Chondrocyte (in vitro differentiated cells): Measurements from ENCODE around the gene PDZRN3. TPM values are rescaled to one million over a fixed set of nuclear protein-coding genes. Genes with fewer than 3 reads are reported as not detected.

Source experiments
- DNase-seq: peaks from one replicate; pipeline ENCODE4 v3.0.0; 2021; ENCODE audit warnings: mixed read lengths, low spot score
- H3K27ac Mint-ChIP-seq: one replicate; pipeline ENCODE4 v1.8.0; 2021; ENCODE audit warnings: mild to moderate bottlenecking, moderate library complexity, mixed read lengths; ENCODE audit not compliant: unreplicated experiment
- H3K27me3 Mint-ChIP-seq: 2 replicates; pipeline ENCODE4 v1.8.0; 2021; ENCODE audit warnings: low read depth, mixed read lengths
- H3K36me3 Mint-ChIP-seq: 2 replicates; pipeline ENCODE4 v1.8.0; 2021; ENCODE audit warnings: low read depth, mixed read lengths
- H3K4me1 Mint-ChIP-seq: 2 replicates; pipeline ENCODE4 v1.8.0; 2021; ENCODE audit warnings: low read depth, mild to moderate bottlenecking, mixed read lengths
- H3K4me3 Mint-ChIP-seq: one replicate; pipeline ENCODE4 v1.8.0; 2021; ENCODE audit warnings: mild to moderate bottlenecking, moderate library complexity, mixed read lengths; ENCODE audit not compliant: unreplicated experiment
- H3K9me3 Mint-ChIP-seq: 2 replicates; pipeline ENCODE4 v1.8.0; 2021; ENCODE audit warnings: low read depth, mixed read lengths
- total RNA-seq: library from RNA; stranded (reverse); gene quantifications from 3 replicates; pipeline ENCODE4 v1.2.1, GENCODE V29; 2021
- TF ChIP-seq, protein P1 (sequence below): fragments of 200-600 bp; sonication (generic); IDR thresholded peaks from 2 replicates; pipeline ENCODE4 v1.5.0; 2021; ENCODE audit warnings: antibody characterized with exemption, mild to moderate bottlenecking, moderate library complexity

The PDZRN3 gene
- total RNA-seq, 1 donor from 2014 or later: 19.4 TPM

- Mint-ChIP-seq H3K4me3 (no peak overlapping the region), H3K9me3 (no peaks in the 10 kb centered on the region), H3K4me1 (peaks cover 17% of the 10 kb centered on the region), H3K27ac (no peak overlapping the region), H3K27me3 (no peaks in the 10 kb centered on the region), H3K36me3 (no peaks in the 10 kb centered on the region)
- TF ChIP-seq, protein P1, sequence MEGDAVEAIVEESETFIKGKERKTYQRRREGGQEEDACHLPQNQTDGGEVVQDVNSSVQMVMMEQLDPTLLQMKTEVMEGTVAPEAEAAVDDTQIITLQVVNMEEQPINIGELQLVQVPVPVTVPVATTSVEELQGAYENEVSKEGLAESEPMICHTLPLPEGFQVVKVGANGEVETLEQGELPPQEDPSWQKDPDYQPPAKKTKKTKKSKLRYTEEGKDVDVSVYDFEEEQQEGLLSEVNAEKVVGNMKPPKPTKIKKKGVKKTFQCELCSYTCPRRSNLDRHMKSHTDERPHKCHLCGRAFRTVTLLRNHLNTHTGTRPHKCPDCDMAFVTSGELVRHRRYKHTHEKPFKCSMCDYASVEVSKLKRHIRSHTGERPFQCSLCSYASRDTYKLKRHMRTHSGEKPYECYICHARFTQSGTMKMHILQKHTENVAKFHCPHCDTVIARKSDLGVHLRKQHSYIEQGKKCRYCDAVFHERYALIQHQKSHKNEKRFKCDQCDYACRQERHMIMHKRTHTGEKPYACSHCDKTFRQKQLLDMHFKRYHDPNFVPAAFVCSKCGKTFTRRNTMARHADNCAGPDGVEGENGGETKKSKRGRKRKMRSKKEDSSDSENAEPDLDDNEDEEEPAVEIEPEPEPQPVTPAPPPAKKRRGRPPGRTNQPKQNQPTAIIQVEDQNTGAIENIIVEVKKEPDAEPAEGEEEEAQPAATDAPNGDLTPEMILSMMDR: no peak
- DNase-seq: no peak
These were observed 171.1 kb downstream of the PDZRN3 start for GRCh38 chr3:73453666-73454065.

DNA sequence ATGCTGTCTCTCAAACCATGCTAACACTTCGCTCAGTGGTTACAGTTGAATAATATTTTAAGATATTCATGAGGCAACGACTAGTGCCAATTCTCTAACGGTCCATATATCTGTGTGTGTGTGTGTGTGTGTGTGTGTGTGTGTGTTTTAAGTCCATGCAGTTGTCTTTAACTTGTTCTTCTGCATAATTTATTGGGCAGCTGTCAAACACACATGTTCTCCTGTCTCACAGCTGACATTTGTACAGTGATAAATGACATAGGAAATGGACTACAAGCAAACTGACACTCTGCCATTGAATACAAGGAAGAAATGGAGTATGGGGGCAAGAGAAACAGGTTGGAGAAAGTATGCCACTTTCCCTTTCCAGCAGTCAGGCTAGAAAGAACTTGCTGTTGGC lies 172.0 kb downstream of the PDZRN3 start:
- DNase-seq: no peak
- Mint-ChIP-seq H3K9me3 (no peaks in the 10 kb centered on the region), H3K4me1 (peaks cover 17% of the 10 kb centered on the region), H3K36me3 (no peaks in the 10 kb centered on the region), H3K4me3 (no peak overlapping the region), H3K27ac (no peak overlapping the region), H3K27me3 (no peaks in the 10 kb centered on the region)
- TF ChIP-seq, protein P1: no peak

GRCh38 chr3:73451301-73451944 lies 173.3 kb downstream of the PDZRN3 start:
- no peak for DNase-seq
- Mint-ChIP-seq H3K27ac (no peak overlapping the region), H3K4me3 (no peak overlapping the region), H3K9me3 (no peaks in the 10 kb centered on the region), H3K4me1 (peaks cover 17% of the 10 kb centered on the region), H3K27me3 (no peaks in the 10 kb centered on the region), H3K36me3 (no peaks in the 10 kb centered on the region)
- TF ChIP-seq, protein P1: no peak

DNA sequence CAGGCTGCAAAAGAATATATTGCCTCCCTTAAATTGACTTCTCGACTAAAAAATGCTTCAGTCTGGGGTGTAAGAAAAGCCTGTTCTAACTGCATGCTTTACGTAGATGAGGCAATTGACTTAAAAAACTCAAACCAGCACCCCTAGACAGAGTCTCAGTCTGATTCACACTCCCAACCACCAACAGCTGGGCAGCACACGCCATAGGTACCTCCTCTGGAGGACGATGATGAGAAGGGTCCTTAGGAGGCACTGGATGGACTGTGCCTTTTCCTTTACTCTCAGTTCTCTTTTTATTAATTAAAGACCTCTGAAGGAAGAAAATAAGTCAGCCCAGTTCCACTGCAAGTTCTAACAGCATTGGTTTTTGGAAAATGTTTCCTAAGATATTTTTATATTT lies 175.0 kb downstream of the PDZRN3 start:
- Mint-ChIP-seq H3K4me3 (no peak overlapping the region), H3K36me3 (no peaks in the 10 kb centered on the region), H3K27me3 (no peaks in the 10 kb centered on the region), H3K27ac (no peak overlapping the region), H3K4me1 (peaks cover 13% of the 10 kb centered on the region), H3K9me3 (no peaks in the 10 kb centered on the region)
- TF ChIP-seq, protein P1: no peak
- DNase-seq: no peak

DNA sequence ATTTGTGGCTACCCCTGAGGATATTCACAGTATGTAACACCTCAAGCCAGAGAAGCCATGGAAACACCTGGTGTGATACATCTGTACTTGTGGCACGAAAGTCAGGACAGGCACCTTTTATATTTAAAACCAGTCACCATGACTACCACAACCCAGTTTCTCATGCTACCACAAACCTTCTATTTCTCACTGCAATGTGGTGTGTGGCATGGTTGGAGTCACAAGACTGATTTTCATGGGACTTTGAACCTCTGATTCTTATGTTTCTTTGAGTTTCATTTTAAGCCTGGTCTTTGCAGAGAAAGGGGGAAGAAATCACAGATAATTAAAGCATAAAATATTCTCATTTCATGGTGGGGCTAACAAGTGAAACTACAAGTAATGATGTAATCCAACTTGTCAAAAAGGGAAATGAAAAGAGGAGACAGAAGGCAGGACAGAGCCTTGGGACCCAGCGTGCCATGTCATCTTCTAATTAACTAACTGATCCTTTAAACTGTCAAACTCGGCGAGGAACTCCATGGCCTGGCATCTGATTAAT lies 175.9 kb downstream of the PDZRN3 start:
- Mint-ChIP-seq H3K36me3 (no peaks in the 10 kb centered on the region), H3K9me3 (no peaks in the 10 kb centered on the region), H3K4me1 (peaks cover 4% of the 10 kb centered on the region)

More for the DNA sequence above, 175.9 kb downstream of the PDZRN3 start:
- TF ChIP-seq, protein P1: no peak
- no peak for DNase-seq
- Mint-ChIP-seq H3K27ac (no peak overlapping the region), H3K27me3 (no peaks in the 10 kb centered on the region), H3K4me3 (no peak overlapping the region)
